Measurements from ENCODE around the gene SELENON. TPM values are rescaled to one million over a fixed set of nuclear protein-coding genes. Genes with fewer than 3 reads are reported as not detected.

Gene SELENON
- total RNA-seq, 1 donor from 2014 or later, result 8.2 TPM

GRCh38 chr1:25792115-25792514 is 7.9 kb upstream of the SELENON start:
- DNase-seq, result no peak
- intact Hi-C loops (cut with micrococcal nuclease), result no loop called here
- H3K27ac Mint-ChIP-seq, result no peak overlapping the region
- peaks cover 13% of the 10 kb centered on the region for H3K4me1 Mint-ChIP-seq
- peaks cover 29% of the 10 kb centered on the region for H3K27me3 Mint-ChIP-seq
- no peak overlapping the region for H3K4me3 Mint-ChIP-seq
- no peaks in the 10 kb centered on the region for H3K36me3 Mint-ChIP-seq (ENCODE audit: low read depth)
- no peaks in the 10 kb centered on the region for H3K9me3 Mint-ChIP-seq

- no peaks in the 10 kb centered on the region for H3K9me3 Mint-ChIP-seq
- no peak for DNase-seq
- H3K27ac Mint-ChIP-seq, result no peak overlapping the region
- peaks cover 19% of the 10 kb centered on the region for H3K4me1 Mint-ChIP-seq
- intact Hi-C loops (cut with micrococcal nuclease), result loop anchor here (2.0 kb wide), 1 partner anchor 19 kb away; no protein-coding TSS in a partner anchor
- peaks cover 29% of the 10 kb centered on the region for H3K27me3 Mint-ChIP-seq
- H3K36me3 Mint-ChIP-seq (ENCODE audit: low read depth), result no peaks in the 10 kb centered on the region
- no peak overlapping the region for H3K4me3 Mint-ChIP-seq
Observed at GRCh38 chr1:25793585-25794170, 6.3 kb upstream of the SELENON start.

- no peak overlapping the region for H3K27ac Mint-ChIP-seq
- intact Hi-C loops (cut with micrococcal nuclease), result loop anchor here (2.0 kb wide), 1 partner anchor 20 kb away; no protein-coding TSS in a partner anchor
Observed at GRCh38 chr1:25794325-25794724, 5.7 kb upstream of the SELENON start.

GRCh38 chr1:25795211-25795610 is 4.8 kb upstream of the SELENON start:
- no peak for DNase-seq
- no peaks in the 10 kb centered on the region for H3K9me3 Mint-ChIP-seq
- peaks cover 19% of the 10 kb centered on the region for H3K4me1 Mint-ChIP-seq
- no peak overlapping the region for H3K4me3 Mint-ChIP-seq
- H3K27me3 Mint-ChIP-seq, result peaks cover 29% of the 10 kb centered on the region
- H3K36me3 Mint-ChIP-seq (ENCODE audit: low read depth), result no peaks in the 10 kb centered on the region
- intact Hi-C loops (cut with micrococcal nuclease), result loop anchor here (2.0 to 5.0 kb wide), 2 partner anchors 20 to 118 kb away; no protein-coding TSS in a partner anchor
- no peak overlapping the region for H3K27ac Mint-ChIP-seq

More at GRCh38 chr1:25794325-25794724, 5.7 kb upstream of the SELENON start:
- H3K27me3 Mint-ChIP-seq, result peaks cover 29% of the 10 kb centered on the region
- H3K4me3 Mint-ChIP-seq, result no peak overlapping the region
- no peaks in the 10 kb centered on the region for H3K9me3 Mint-ChIP-seq
- no peaks in the 10 kb centered on the region for H3K36me3 Mint-ChIP-seq (ENCODE audit: low read depth)
- peaks cover 19% of the 10 kb centered on the region for H3K4me1 Mint-ChIP-seq
- DNase-seq, result no peak

DNA sequence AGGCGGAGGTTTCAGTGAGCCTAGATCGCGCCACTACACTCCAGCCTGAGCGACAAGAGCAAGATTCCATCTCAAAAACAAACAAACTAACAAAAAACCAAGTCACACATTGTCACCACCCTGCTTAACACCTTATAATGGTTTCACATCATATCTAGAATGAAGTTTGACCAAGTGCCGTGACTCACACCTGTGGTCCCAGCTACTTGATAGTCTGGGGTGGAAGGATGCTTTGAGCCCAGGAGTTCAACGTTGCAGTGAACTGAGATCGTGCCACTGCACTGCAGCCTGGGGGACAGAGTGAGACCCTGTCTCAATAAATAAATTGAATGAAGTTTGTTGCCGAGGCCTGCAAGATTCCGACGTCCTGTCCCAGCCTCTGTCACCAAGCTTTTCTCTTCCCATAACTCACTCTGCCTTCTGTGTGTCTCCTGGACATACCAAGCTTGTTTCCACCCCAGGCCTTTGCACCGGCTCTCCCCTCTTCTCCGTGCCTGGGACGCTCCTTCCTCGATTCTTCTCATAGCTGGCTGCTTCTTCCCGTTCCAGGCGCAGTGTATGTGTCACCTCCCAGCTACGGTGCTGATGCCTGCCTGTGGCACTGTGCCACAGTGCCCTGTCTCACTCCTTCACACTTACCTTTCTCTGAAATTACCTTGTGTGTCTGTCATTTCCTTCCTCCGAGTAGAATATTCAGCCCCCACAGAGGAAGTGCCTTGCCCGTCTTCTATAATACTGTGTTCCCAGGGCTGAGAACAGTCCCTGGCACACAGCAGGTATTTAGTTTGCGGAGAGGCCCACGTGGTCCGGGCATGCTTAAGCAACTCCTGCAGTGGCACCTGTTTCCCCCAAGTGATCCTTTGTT is 3.8 kb upstream of the SELENON start:
- Mint-ChIP-seq H3K4me1 (peaks cover 23% of the 10 kb centered on the region), H3K9me3 (no peaks in the 10 kb centered on the region), H3K36me3 (ENCODE audit: low read depth) (no peaks in the 10 kb centered on the region), H3K27me3 (peaks cover 35% of the 10 kb centered on the region), H3K27ac (peak overlapping the region; percentile 48), H3K4me3 (peak overlapping the region; percentile 60)
- no peak for DNase-seq
- intact Hi-C loops (cut with micrococcal nuclease), result loop anchor here (2.0 to 5.0 kb wide), 3 partner anchors 21 to 187 kb away; no protein-coding TSS in a partner anchor

DNA sequence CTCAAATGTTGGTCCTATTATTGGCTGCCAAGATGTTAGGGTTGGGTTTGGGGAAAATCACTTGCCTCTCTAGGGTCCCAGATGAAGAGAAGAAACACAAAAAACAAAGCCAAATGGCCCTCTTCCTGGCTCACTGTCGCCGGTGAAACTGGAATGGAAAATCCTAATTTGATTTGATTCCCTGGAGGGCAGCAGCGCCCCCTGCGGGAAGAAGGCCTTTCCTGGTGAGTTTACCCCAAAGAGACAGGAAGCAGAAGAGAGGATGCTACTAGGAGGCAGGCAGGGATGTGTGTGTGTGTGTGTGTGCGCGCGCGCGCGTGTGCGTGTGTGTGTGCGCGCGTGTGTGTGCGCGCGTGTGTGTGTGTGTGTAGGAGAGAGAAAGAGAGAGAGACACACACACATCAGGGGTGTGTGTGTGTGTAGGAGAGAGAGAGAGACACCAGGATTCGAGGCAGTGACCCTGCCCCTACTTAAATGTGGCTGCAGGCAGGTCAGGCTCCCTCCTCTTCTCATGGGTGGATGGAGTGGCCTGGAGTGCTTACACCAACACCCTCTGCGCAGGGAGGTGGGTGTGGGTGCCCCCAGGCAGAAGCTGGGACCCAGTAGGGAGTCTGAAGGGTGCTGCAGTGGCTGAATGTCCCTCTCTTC is 3.1 kb upstream of the SELENON start:
- peak overlapping the region; percentile 11 for H3K4me3 Mint-ChIP-seq
- DNase-seq, result peak; percentile 94
- H3K4me1 Mint-ChIP-seq, result peaks cover 25% of the 10 kb centered on the region
- intact Hi-C loops (cut with micrococcal nuclease), result loop anchor here (2.0 to 5.0 kb wide), 2 partner anchors 120 to 188 kb away; no protein-coding TSS in a partner anchor
- H3K27me3 Mint-ChIP-seq, result peaks cover 32% of the 10 kb centered on the region
- H3K9me3 Mint-ChIP-seq, result no peaks in the 10 kb centered on the region
- peak overlapping the region; percentile 48 for H3K27ac Mint-ChIP-seq
- H3K36me3 Mint-ChIP-seq (ENCODE audit: low read depth), result no peaks in the 10 kb centered on the region

DNA sequence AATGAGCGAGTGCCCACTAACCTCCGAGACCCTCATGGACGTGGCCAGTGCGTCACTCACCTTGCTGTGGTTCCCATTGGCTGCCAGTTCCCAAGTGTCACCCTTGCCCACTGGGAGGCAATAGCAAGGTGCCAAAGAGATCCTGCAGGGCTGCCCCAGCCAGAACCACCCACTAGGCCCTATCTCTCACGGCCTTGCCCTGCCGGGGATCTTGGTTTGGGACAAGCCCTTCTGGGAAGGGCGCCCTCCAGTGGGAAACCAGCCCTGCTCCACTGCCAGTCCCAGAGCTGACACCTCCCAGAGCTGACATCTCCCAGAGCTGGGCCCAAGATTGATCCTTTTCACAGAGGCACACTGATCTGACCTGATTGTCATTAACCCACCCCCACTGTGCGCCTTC is 2.1 kb upstream of the SELENON start:
- peak; percentile 77 for DNase-seq
- H3K9me3 Mint-ChIP-seq, result no peaks in the 10 kb centered on the region
- peaks cover 34% of the 10 kb centered on the region for H3K27me3 Mint-ChIP-seq
- H3K4me1 Mint-ChIP-seq, result peaks cover 32% of the 10 kb centered on the region
- H3K4me3 Mint-ChIP-seq, result no peak overlapping the region
- H3K36me3 Mint-ChIP-seq (ENCODE audit: low read depth), result no peaks in the 10 kb centered on the region
- no peak overlapping the region for H3K27ac Mint-ChIP-seq
- intact Hi-C loops (cut with micrococcal nuclease), result loop anchor here (2.0 to 5.0 kb wide), 2 partner anchors 121 to 189 kb away; no protein-coding TSS in a partner anchor

GRCh38 chr1:25798666-25799351 is 1.2 kb upstream of the SELENON start:
- Mint-ChIP-seq H3K36me3 (ENCODE audit: low read depth) (no peaks in the 10 kb centered on the region), H3K4me1 (peaks cover 34% of the 10 kb centered on the region), H3K27me3 (peaks cover 30% of the 10 kb centered on the region), H3K27ac (no peak overlapping the region), H3K4me3 (peak overlapping the region; percentile 62), H3K9me3 (no peaks in the 10 kb centered on the region)
- intact Hi-C loops (cut with micrococcal nuclease), result loop anchor here (5.0 kb wide), 1 partner anchor 122 kb away; no protein-coding TSS in a partner anchor
- DNase-seq, result no peak

DNA sequence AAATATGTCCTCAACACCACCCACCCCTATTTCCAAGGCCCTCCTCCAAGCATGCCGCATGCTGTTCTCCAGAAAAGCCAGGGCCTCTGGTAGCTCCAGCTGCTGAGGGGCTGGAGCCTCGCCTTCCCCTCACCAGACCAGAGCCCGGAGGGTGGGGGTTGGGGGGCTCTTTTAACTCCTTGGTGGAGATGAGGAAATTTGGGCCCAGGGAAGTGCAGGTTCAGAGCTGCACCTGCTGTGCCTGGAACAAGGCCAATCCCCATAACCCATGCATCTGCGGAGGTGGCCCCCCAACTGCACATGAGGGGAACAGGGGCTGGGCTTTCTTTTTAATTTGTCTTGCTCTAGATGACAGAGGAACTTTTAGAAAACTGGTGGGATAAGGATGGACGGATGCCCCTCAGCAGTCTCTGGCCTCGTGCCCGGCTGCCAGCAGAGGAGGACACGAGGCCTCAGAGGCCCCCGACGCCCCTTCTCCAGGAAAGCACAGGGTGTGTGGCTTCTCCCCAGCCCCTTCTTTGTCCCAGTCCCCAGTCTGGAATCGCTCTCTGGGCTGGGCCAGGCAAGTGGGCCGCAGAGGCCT is 550 bp upstream of the SELENON start:
- DNase-seq, result no peak
- intact Hi-C loops (cut with micrococcal nuclease), result loop anchor here (5.0 kb wide), 1 partner anchor 122 kb away; no protein-coding TSS in a partner anchor
- no peaks in the 10 kb centered on the region for H3K9me3 Mint-ChIP-seq
- peaks cover 28% of the 10 kb centered on the region for H3K27me3 Mint-ChIP-seq
- no peaks in the 10 kb centered on the region for H3K36me3 Mint-ChIP-seq (ENCODE audit: low read depth)
- H3K27ac Mint-ChIP-seq, result no peak overlapping the region
- H3K4me3 Mint-ChIP-seq, result peak overlapping the region; percentile 62
- peaks cover 38% of the 10 kb centered on the region for H3K4me1 Mint-ChIP-seq

GRCh38 chr1:25800703-25801377 is 847 bp downstream of the SELENON start:
- no peaks in the 10 kb centered on the region for H3K36me3 Mint-ChIP-seq (ENCODE audit: low read depth)
- H3K4me3 Mint-ChIP-seq, result peak overlapping the region; percentile 78
- peaks cover 22% of the 10 kb centered on the region for H3K27me3 Mint-ChIP-seq
- DNase-seq, result no peak
- H3K9me3 Mint-ChIP-seq, result no peaks in the 10 kb centered on the region
- H3K4me1 Mint-ChIP-seq, result peaks cover 38% of the 10 kb centered on the region
- intact Hi-C loops (cut with micrococcal nuclease), result no loop called here
- H3K27ac Mint-ChIP-seq, result no peak overlapping the region

GRCh38 chr1:25802915-25803314 is 2.9 kb downstream of the SELENON start:
- no peaks in the 10 kb centered on the region for H3K9me3 Mint-ChIP-seq
- H3K4me3 Mint-ChIP-seq, result no peak overlapping the region
- DNase-seq, result no peak
- H3K36me3 Mint-ChIP-seq (ENCODE audit: low read depth), result no peaks in the 10 kb centered on the region
- no peak overlapping the region for H3K27ac Mint-ChIP-seq
- intact Hi-C loops (cut with micrococcal nuclease), result no loop called here
- peaks cover 22% of the 10 kb centered on the region for H3K4me1 Mint-ChIP-seq
- peaks cover 18% of the 10 kb centered on the region for H3K27me3 Mint-ChIP-seq

DNA sequence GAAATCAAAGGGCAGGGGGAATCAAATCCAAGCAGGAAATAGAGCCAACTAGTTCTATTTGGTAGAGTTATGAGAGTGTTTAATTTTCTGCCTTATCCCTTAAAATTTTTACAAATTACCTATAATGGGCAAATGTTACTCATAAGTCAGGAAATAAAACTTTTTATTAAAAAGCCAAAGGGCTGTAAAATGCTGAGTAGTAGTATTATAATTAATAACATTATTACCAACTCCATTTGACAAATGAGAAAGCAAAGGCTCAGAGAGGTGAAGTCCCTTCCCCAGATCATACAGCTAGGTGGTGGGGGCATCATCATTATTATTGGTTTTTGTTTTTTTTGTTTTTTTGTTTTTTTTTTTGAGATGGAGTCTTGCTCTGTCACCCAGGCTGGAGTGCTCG is 3.4 kb downstream of the SELENON start:
- Mint-ChIP-seq H3K9me3 (no peaks in the 10 kb centered on the region), H3K4me3 (no peak overlapping the region), H3K27ac (no peak overlapping the region), H3K4me1 (peaks cover 20% of the 10 kb centered on the region), H3K36me3 (ENCODE audit: low read depth) (no peaks in the 10 kb centered on the region), H3K27me3 (peaks cover 18% of the 10 kb centered on the region)
- no peak for DNase-seq
- intact Hi-C loops (cut with micrococcal nuclease), result no loop called here

Data from activated CD4-positive, alpha-beta T cell treated with anti-CD3 and anti-CD28 coated beads, Interleukin-2, amount 10 ng/mL, durations not matched to agents 24 days and 14 days (primary cell).